ENCODE measurements around the gene HEG1.

The HEG1 gene

GRCh38 chr3:125069452-125069851 is 13.7 kb upstream of the HEG1 start:
- no peak for DNase-seq (ENCODE audit: low spot score)

- DNase-seq (ENCODE audit: low spot score) = no peak
Measured at GRCh38 chr3:125068265-125068664, 12.5 kb upstream of the HEG1 start.

- no peak for DNase-seq (ENCODE audit: low spot score)
Measured at GRCh38 chr3:125067225-125067624, 11.4 kb upstream of the HEG1 start.

GRCh38 chr3:125062904-125063618 is 7.3 kb upstream of the HEG1 start:
- DNase-seq (ENCODE audit: low spot score) = no peak

- no peak for DNase-seq (ENCODE audit: low spot score)
Measured at GRCh38 chr3:125061646-125062045, 5.8 kb upstream of the HEG1 start.

GRCh38 chr3:125061170-125061569 is 5.4 kb upstream of the HEG1 start:
- no peak for DNase-seq (ENCODE audit: low spot score)

GRCh38 chr3:125059488-125060245 is 3.9 kb upstream of the HEG1 start:
- no peak for DNase-seq (ENCODE audit: low spot score)

GRCh38 chr3:125058959-125059358 is 3.2 kb upstream of the HEG1 start:
- no peak for DNase-seq (ENCODE audit: low spot score)

GRCh38 chr3:125058529-125058928 is 2.7 kb upstream of the HEG1 start:
- no peak for DNase-seq (ENCODE audit: low spot score)

- DNase-seq (ENCODE audit: low spot score) = no peak
Measured at GRCh38 chr3:125057186-125057850, 1.5 kb upstream of the HEG1 start.

GRCh38 chr3:125055331-125055912 is 375 bp downstream of the HEG1 start:
- no peak for DNase-seq (ENCODE audit: low spot score)

GRCh38 chr3:125054449-125055329 is 1.1 kb downstream of the HEG1 start:
- no peak for DNase-seq (ENCODE audit: low spot score)

GRCh38 chr3:125054062-125054448 is 1.7 kb downstream of the HEG1 start:
- DNase-seq (ENCODE audit: low spot score) = no peak

GRCh38 chr3:125053304-125053699 is 2.5 kb downstream of the HEG1 start:
- DNase-seq (ENCODE audit: low spot score) = no peak

- no peak for DNase-seq (ENCODE audit: low spot score)
Measured at GRCh38 chr3:125052624-125053303, 3.0 kb downstream of the HEG1 start.

GRCh38 chr3:125051715-125052581 is 3.8 kb downstream of the HEG1 start:
- DNase-seq (ENCODE audit: low spot score) = no peak

GRCh38 chr3:125051205-125051604 is 4.6 kb downstream of the HEG1 start:
- no peak for DNase-seq (ENCODE audit: low spot score)

GRCh38 chr3:125050488-125051090 is 5.2 kb downstream of the HEG1 start:
- no peak for DNase-seq (ENCODE audit: low spot score)

GRCh38 chr3:125048282-125048681 is 7.5 kb downstream of the HEG1 start:
- DNase-seq (ENCODE audit: low spot score) = no peak

GRCh38 chr3:125045965-125046364 is 9.8 kb downstream of the HEG1 start:
- no peak for DNase-seq (ENCODE audit: low spot score)

Data from putamen (tissue), 1 donor.